Stimulated activated naive CD8-positive, alpha-beta T cell treated with anti-CD3 and anti-CD28 coated beads, Interleukin-15, Interleukin-2, amounts not matched to agents 100 U/mL and 50 U/mL, for 24 hours (primary cell): ENCODE results near the gene PLCB1.

ENCODE experiments used
- ATAC-seq: fragments of 150-1000 bp; cut with Tn5 transposase; one replicate; pipeline ENCODE4 v1.10.0; 2021
- DNase-seq: peaks from one replicate; pipeline ENCODE4 v3.0.0; 2021

PLCB1 gene

DNA sequence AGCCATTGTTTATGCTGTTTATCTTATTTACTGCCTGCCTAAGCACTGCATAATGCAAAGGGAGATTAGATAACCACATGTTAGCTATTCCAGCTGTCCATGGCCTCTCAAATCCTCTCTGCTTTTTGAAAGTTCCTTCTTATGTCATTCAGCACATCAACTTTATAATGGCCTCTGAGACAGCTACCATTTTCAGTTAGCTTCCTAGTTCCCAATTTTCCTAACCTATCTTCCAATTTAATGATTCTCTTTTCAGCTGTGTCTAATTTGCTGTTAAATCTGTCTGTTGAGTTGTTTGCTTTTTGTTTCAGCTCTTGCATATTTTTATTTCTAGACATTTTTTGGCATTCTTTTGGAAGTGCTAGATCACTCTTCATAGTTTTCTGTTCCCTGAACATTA is 763.4 kb downstream of the PLCB1 start:
- DNase-seq (no peak), ATAC-seq (no peak)

DNA sequence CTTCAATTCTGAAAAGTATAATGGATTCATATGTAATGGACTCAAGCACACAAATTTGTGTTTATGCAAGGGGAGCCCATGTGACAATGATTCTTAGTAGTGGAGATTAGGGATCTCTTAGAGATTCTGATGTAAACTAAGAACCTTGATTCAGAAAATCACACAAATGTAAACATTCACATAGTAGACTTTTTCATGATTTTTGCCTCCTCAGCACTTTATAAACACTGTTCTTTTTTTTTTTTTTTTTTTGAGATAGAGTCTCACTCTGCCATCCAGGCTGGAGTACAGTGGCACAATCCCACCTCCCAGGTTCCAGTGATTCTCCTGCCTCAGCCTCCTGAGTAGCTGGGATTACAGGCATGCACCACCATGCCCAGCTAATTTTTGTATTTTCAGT is 766.8 kb downstream of the PLCB1 start:
- DNase-seq (no peak), ATAC-seq (no peak)

DNA sequence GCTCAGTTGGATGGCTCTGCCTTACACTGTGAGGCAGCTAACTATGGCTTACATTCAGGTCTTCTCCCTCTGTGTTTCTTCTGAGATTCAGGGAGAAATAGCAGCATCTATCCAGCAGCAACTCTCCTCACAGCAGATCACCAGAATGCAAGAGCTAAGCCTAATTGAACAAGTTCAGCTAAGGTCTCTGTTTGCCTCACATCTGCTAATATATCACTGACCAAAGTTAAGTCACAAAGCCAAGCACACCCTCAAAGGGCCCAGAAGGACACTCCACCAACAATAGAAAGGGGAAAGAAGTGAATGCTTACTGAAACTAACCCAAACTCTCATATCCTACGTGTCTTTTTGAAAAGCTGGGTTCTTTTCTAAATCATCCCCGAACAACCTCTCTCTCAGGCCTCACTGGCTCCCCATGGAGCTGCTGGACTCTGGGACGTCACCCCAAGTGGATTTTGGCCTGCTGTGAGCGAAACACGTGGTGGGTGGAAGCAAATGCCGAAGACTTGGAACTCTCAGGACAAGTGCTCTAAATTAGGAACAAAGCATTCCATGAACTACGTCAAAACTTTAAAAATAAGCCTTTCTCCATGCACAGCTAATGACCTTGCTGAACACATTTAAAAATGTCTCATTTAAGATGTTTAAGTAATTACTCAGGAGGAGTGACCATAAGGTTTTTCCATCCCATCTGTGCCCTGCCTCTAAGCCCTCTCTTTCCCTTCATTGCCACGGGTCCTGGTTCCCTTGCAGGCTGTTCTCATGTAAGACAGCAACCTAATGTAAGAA is 769.4 kb downstream of the PLCB1 start:
- DNase-seq (no peak), ATAC-seq (no peak)

DNA sequence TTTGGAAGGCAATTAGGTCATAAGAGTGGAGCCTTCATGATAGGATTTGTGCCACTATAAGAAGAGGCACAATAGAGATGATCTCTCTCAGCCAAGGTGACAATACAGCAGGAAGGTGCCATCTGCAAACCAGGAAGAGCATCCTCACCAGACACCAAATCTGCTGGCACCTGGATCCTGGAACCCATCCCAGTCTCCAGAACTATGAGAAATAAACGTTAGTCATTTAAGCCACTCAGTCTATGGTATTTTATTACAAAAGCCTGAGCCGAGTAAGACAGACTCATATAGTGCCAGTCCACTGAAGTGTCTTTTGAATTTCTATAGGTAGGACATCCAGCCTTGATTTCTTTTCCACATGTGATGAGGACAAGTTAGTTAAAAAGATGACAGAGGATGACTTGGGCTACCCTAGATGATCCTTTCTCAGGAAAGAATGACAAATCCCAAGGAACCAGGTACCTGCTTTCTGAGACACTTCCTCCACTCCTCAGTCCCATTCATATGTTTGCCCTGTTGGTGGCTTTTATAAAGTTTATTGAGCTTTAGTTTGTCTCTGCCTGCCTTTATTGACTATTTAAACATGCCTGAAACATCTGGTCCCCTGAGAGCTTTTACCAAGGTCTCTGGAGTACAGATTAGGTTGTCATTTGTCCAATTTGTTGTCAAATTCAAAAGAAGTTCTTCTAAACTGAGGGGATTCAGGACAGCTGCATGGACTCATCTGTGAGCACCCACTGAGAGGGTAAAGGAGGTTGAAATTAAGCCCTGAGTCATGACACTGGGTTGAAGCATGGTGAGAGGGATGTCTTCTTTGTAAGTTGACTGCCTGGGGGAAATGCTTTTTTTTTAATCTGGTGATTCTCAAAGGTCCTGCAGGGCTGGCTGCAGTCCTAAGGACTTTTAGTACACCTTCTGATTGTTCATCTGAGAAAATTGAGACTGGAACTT is 771.9 kb downstream of the PLCB1 start:
- no peak for DNase-seq
- ATAC-seq: no peak

DNA sequence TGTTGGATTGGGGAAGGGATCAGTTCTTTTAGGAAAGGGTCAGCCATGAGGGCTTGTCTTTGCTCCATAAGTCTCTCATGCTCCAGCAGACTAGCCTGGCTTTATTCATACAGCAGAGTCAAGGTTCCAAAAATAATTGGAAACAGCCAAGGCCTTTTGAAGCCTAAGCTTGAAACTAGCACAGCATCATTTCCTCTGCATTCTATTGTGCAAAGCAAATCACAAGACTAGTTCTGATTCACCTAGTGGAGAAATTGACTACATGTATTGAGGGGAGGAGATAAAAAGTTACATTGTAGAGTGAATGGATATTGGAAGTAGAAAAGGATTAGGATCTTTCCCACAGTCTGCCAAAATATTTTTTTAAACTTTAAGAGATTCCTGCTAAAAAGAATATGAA is 777.5 kb downstream of the PLCB1 start:
- DNase-seq (no peak), ATAC-seq (no peak)

DNA sequence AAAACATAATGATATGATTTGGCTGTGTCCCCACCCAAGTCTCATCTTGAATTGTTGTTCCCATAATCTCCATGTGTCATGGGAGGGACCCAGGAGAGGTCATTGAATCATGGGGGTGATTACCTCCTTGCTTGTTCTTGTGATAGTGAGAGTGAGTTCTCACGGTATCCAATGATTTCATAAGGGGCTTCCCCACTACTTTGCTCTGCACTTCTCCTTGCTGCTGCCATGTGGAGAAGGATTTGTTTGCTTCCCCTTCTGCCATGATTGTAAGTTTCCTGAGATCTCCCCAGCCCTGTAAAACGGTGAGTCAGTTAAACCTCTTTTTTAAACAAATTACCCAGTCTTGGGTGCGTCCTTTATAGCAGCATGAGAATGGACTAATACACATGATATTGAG is 780.0 kb downstream of the PLCB1 start:
- ATAC-seq (no peak), DNase-seq (no peak)

DNA sequence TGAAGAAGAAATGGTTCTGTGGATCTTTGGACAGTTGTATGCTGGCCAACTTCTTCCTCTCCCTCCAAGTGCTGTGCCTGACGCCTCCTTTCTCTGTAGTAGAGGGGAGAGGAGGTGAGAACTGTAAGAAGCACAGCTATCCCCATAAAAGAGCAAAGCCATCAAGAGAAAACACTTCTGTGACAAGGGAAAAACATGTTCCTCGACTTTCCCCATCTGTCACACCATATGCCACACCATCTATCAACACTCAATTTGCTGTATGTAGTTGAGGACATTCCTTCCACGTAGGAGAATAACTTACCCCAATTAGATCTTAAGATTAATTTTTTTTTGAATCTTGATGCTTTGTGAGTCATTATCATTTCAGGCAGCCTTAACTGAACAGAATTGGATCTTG is 780.7 kb downstream of the PLCB1 start:
- DNase-seq (no peak), ATAC-seq (no peak)

DNA sequence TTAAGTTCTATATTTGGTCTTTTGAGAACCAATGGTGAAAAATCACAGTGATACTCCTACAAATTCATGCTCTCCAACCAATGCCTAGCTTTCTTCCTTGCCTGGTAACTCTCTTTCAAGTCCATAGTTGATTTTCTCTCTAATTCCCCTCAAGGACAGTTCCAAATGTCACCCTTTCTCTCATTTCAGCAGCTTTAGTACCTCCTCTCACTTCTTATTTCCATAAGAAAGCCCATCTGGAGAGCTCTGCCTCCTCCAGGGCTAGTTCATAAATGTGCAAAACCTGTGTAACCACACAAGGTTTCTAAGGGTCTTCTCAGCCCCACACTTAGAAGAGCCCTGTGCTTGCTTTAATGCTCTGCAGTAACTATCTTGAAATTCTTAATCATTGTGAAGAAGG is 781.4 kb downstream of the PLCB1 start:
- ATAC-seq (no peak), DNase-seq (no peak)

DNA sequence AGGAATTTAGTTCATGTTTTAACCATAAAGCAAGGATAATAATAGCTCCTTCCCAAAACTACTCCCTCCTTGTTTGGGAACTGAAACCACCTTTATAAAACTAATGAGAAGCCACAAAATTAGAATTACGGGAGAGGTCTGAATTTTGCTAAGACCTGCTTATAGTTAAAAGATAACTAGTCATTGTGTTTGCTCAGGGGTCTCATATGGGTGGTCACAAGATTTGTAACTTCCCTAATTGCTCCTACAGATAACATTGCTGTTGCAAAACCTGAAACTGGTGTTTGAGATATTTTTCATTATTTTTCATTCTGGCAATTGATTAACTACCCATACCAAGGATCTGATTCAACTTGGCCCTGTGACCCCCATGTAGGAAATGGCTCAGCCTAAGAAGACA is 782.4 kb downstream of the PLCB1 start:
- DNase-seq: no peak
- ATAC-seq: no peak

DNA sequence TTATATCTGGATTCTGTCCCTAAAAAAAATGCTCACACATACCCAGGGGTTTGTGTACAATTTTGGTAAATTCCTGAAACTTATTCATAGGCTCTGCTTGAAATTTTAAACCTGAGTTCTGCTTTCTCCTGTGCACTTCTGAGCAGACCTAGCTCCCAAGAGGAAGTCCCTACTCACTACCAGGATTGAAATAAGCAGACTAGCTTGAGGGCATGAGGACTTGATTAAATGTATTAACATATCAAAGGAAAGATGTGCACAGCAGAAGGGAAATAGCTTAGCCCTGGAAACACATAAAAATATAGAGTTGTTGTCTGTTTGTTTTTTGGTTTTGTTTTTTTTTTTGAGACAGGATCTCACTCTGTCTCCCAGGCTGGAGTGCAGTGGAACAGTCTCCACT is 785.0 kb downstream of the PLCB1 start:
- no peak for DNase-seq
- ATAC-seq: no peak

DNA sequence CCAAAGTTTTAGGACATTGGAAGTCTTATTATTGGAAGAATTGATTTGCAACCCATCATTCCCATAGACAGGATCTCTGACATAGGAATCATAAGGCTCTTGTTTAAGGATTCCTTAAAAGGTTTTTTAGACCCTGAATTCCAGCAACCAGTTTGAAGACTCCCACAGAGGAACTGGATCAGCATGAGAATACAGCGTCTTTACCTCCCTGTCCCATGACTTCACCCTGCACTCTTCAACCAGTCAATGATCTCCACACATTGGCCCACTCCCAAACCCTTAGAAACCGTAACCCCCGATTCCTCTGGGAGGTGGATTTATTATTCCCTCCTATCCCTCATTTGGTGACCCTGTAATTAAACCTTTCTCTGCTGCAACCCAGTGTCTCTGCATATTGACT is 786.1 kb downstream of the PLCB1 start:
- DNase-seq (no peak), ATAC-seq (no peak)

DNA sequence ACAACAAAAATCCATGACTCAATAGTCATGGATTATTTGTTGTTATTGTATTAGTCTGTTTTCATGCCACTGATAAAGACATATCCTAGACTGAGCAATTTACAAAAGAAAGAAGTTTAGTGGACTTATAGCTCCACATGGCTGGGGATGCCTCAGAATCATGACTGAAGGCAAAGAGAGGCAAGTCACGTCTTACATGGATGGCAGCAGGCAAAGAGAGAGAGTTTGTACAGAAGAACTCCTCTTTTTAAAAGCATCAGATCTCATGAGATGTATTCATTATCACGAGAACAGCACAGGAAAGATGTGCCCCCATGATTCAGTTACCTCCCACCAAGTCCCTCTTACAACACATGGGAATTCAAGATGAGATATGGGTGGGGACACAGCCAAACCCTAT is 792.5 kb downstream of the PLCB1 start:
- DNase-seq (no peak), ATAC-seq (no peak)

DNA sequence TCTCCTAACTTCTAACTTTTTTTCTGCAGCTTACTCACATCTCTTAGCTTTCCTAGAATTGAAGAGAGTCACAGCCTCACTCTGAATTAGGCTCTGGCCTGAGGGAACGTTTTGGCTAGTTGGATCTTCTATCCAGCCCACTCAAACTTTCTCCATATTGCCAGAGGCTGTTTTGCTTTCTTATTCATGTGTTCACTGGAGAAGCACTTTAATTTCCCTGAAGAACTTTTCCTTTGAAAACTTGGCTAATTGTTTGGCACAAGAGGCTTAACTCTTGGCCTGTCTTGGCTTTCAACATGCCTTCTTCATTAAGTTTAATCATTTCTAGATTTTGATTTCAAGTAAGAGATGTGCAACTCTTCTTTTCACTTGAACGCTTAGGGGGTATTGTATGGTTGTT is 798.7 kb downstream of the PLCB1 start:
- DNase-seq (no peak), ATAC-seq (no peak)

DNA sequence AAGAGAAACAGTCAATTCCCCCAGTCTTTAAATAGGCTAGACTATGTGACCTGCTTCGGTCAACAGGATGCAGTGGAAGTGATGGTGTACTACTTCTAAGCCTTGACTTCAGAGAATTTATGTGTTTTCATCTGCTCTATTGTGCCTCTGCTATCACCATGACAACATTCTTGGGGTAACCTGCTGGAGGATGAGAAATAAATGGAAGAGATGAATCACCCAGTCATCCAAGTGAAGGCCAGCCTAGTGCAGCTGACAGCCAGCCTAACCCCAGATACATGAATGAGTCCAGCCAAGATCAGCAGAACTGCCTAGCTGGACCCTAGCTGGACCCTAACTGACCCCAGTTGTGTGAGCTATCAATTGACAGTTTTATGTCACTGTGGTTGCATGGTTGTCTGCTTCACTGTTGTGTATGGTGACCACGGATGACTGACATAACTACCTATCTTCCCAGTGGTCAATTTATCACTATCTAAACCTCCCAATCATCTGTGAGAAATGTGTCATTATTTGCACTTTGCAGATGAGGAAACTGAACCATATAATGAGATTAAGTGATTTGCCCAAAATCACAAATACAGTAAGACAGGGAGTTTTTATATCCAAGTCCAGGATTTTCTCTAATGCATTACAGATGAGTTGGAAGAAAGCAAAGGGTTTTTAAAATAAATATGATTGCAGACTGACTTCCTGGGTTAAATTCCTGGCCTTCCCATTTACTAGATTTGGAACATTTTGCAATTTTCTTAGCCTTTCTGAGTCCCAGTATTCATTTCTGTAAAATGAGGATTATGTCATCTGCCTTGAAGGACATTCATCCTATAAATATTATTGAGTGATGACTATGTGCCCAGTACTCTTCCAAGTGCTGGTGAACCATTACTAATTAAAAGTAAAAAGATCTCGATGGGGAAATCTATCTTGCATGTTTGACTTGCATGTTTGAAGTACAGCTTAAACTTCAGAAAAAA is 800.4 kb downstream of the PLCB1 start:
- ATAC-seq (peak; percentile 43), DNase-seq (no peak)

DNA sequence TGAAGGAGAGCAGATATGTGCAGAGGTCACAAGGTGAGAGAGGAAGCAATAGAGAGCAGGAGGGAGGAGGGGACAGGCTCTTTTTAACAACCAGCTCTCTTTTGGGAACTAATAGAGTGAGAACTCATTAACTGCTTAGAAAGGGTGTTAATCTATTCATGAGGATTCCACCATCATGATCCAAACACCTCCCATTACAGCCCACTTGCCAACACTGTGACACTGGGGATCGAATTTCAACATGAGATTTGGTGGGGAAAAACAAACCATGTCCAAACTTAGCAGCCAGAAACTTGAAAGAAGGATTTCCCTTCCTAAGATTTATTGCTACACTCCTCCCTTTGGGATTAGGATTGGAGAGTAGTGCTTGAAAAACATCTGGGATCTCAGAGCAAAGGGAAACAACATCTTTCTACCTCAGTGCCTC is 801.3 kb downstream of the PLCB1 start:
- DNase-seq (no peak), ATAC-seq (no peak)

DNA sequence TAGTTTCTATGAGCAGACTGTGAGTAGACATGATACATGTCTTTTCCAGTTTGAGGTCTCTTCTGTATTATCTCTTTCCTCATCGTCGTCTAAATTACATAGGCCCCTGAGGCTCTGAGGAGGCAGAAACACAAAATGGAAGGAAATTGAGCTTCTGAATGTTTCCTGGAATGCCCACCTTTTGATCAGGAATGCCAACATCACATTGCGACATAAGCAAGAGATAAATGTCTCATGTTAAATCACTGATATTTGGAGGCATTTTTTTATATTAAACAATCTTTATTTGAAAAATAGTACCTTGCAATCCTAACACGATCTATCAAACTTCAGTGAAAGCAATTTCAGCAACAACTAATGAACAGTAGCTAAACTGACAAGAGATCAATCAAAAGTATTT is 802.3 kb downstream of the PLCB1 start:
- ATAC-seq (no peak), DNase-seq (no peak)
